A549 (cell line): ENCODE data around the gene TBCCD1. TPM values are rescaled to one million over a fixed set of nuclear protein-coding genes. Genes with fewer than 3 reads are reported as not detected.

Experiments used
- ATAC-seq, 2 experiments: fragments of 200-7000 bp in 1 of 2; fragments of >200 bp in 1 of 2; cut with Nextera tagmentation in 1 of 2; cut with Tn5 transposase in 1 of 2; 3 replicates each; pipeline versions ENCODE4 v1.8.0 to v1.9.1; 2018 to 2020; ENCODE audit warnings: mild to moderate bottlenecking in 1 of 2, moderate library complexity in 1 of 2
- CTCF ChIA-PET: fragments of 300-600 bp; sonication (Branson Sonifier 250); formaldehyde crosslinking; extraction: SDS; loops from one replicate; lab custom pipeline; 2021; ENCODE audit warnings: antibody characterized with exemption, inconsistent platforms; lab: Yijun Ruan, JAX
- POLR2A ChIA-PET: fragments of 350-600 bp; formaldehyde crosslinking; extraction: SDS; loops from one replicate; lab custom pipeline; 2021; ENCODE audit warnings: antibody characterized with exemption, inconsistent platforms; lab: Yijun Ruan, JAX
- DNase-seq, 2 experiments: peaks; one replicate each; pipeline versions ENCODE4 v3.0.0 to v3.0.0-alpha.2; 2011 to 2016; ENCODE audit warnings: low read depth in 1 of 2, low spot score in 1 of 2
- FAIRE-seq: peaks from 2 replicates; lab custom pipeline; 2011; peaks lifted over from hg19 to GRCh38; lab: Jason Lieb, UNC
- H3K27ac ChIP-seq, 2 experiments: fragments of >200 bp; sonication (Bioruptor Twin); formaldehyde crosslinking; 3 replicates each; pipeline ENCODE4 v1.5.1; 2016 to 2017
- H3K4me1 ChIP-seq: fragments of >200 bp; sonication (Bioruptor Twin); formaldehyde crosslinking; 3 replicates; pipeline ENCODE4 v1.6.1; 2016
- H3K4me2 ChIP-seq: fragments of >200 bp; sonication (Bioruptor Twin); formaldehyde crosslinking; 3 replicates; pipeline ENCODE4 v1.6.1; 2016
- H3K4me3 ChIP-seq: fragments of >200 bp; sonication (Bioruptor Twin); formaldehyde crosslinking; 3 replicates; pipeline ENCODE4 v1.5.1; 2016
- H3K9me3 ChIP-seq: fragments of >200 bp; sonication (Bioruptor Twin); formaldehyde crosslinking; 3 replicates; pipeline ENCODE4 v1.6.1; 2016
- EHF ChIP-seq: fragments of 250-450 bp; sonication (Bioruptor Pico); IDR thresholded peaks from 2 replicates; pipeline ENCODE4 v1.5.0; 2020; ENCODE audit warnings: mild to moderate bottlenecking
- FOXS1 ChIP-seq: fragments of 250-450 bp; sonication (Bioruptor Pico); IDR thresholded peaks from 2 replicates; pipeline ENCODE4 v1.5.0; 2020; ENCODE audit warnings: mild to moderate bottlenecking, moderate library complexity
- HOXB13 ChIP-seq: fragments of 250-450 bp; sonication (Bioruptor Pico); IDR thresholded peaks from 2 replicates; pipeline ENCODE4 v1.5.0; 2020; ENCODE audit warnings: low read depth, mild to moderate bottlenecking, moderate library complexity
- MAZ ChIP-seq: fragments of 150-350 bp; IDR thresholded peaks from 2 replicates; pipeline ENCODE4 v1.6.1; 2014; ENCODE audit warnings: antibody characterized with exemption, low read depth, low read length, borderline replicate concordance
- MYC ChIP-seq: IDR thresholded peaks from 2 replicates; pipeline ENCODE4 v1.6.1; 2012; ENCODE audit warnings: mild to moderate bottlenecking, inconsistent platforms, low read length, improper control_type of control experiment, borderline replicate concordance
- POLR2AphosphoS2 ChIP-seq: conservative IDR thresholded peaks from 2 replicates; pipeline ENCODE4 v1.6.1; 2012; ENCODE audit warnings: low read length, improper control_type of control experiment, inconsistent platforms
- RAD21 ChIP-seq, 2 experiments: fragments of >200 bp in 1 of 2; sonication (Bioruptor Twin) in 1 of 2; formaldehyde crosslinking in 1 of 2; IDR thresholded peaks in 1 of 2; conservative IDR thresholded peaks in 1 of 2; 2 replicates in 1 of 2; 3 replicates in 1 of 2; pipeline ENCODE4 v1.6.1; 2012 to 2018; ENCODE audit warnings: inconsistent platforms in 1 of 2
- RNF2 ChIP-seq: fragments of 200-600 bp; sonication (generic); IDR thresholded peaks from 2 replicates; pipeline ENCODE4 v1.6.1; 2016; ENCODE audit warnings: low read depth, mild to moderate bottlenecking, antibody characterized with exemption, moderate library complexity, borderline replicate concordance
- SMC3 ChIP-seq: fragments of >200 bp; sonication (Bioruptor Twin); formaldehyde crosslinking; IDR thresholded peaks from 3 replicates; pipeline ENCODE4 v1.6.1; 2018; ENCODE audit warnings: inconsistent platforms
- SREBF2 ChIP-seq: fragments of 450-650 bp; IDR thresholded peaks from 2 replicates; pipeline ENCODE4 v1.6.1; 2014; ENCODE audit warnings: mild to moderate bottlenecking, moderate library complexity
- WGBS: methylation state at CpG from one replicate; pipeline ENCODE4 v1.1.6; 2017; ENCODE audit errors: missing lambda C conversion rate; 5-methylcytosine and 5-hydroxymethylcytosine counted together
- polyA plus RNA-seq, 4 experiments: library from polyadenylated mRNA; depleted of rRNA in 3 of 4; stranded (reverse); fragments of >200 nt; fragmentation: RNase III in 1 of 4; extraction: RNeasy Plus Mini Kit Qiagen cat#74134 plus additional on column Dnase treatment in 1 of 4; gene quantifications; 2 replicates in 3 of 4; 3 replicates in 1 of 4; pipeline ENCODE4 v1.2.3, GENCODE V29; 2011 to 2017
- TF ChIP-seq, protein P1 (sequence below): fragments of 450-650 bp; IDR thresholded peaks from 2 replicates; pipeline ENCODE4 v1.6.1; 2014; ENCODE audit warnings: antibody characterized with exemption
- TF ChIP-seq, protein P2 (sequence below): IDR thresholded peaks from 2 replicates; pipeline ENCODE4 v1.6.1; 2012
- TF ChIP-seq, protein P3 (sequence below): fragments of >200 bp; sonication (Bioruptor Twin); formaldehyde crosslinking; IDR thresholded peaks from 2 replicates; pipeline ENCODE4 v1.6.1; 2016
- TF ChIP-seq, protein P4 (sequence below): fragments of 150-350 bp; IDR thresholded peaks from 2 replicates; pipeline ENCODE4 v1.6.1; 2014; ENCODE audit warnings: low read depth, mild to moderate bottlenecking, low read length
- TF ChIP-seq, protein P5 (sequence below): fragments of >200 bp; sonication (Bioruptor Twin); formaldehyde crosslinking; IDR thresholded peaks from 3 replicates; pipeline ENCODE4 v1.5.1; 2016

The TBCCD1 gene
- polyA plus RNA-seq, 2 of the 4 experiments (the other 2 are of a cell fraction): 5.8 to 11.4 TPM

DNA sequence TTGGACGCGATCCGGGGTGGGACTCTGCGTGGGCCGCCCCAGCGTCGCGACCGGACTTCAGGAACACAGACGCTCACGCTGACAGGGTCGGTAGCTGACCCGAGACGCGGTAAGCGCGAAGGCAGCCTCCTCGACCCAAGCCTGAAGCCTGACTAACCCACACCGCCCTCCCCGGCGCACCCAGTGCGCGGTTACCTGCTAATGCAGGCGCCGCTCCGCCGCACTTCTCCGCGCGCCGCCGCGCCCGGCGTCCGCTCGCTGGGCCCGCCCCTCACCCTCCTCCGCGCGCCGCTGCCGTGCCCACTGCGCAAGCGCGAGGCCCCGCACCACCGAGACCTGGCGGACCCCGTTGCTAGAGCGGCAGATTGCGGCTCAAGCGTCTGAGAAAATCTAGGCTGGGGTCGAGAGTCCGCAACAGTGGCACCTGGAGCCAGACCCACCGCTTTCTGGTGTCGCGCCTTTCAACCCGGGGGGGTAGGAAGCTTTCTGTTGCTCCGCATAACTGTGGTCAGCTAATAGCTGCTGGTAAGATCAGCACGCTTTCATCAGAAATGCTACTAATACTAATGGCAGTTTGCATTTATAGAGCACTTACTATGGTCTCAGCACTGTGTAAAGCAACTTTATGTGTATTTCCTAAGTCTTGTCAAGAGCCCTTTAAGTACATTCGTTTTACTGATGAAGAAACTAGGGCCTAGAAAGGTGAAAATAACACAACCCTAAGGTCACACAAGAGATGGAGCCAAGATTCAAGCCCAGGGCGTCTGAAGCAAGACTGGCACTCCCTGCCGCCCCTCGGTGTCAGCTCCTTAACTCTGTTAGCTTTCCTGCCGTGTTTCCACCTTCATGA, at the start of gene TBCCD1 (continued):
- no peak for TF ChIP-seq FOXS1
- TF ChIP-seq, protein P1, sequence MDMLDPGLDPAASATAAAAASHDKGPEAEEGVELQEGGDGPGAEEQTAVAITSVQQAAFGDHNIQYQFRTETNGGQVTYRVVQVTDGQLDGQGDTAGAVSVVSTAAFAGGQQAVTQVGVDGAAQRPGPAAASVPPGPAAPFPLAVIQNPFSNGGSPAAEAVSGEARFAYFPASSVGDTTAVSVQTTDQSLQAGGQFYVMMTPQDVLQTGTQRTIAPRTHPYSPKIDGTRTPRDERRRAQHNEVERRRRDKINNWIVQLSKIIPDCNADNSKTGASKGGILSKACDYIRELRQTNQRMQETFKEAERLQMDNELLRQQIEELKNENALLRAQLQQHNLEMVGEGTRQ: no peak

DNA sequence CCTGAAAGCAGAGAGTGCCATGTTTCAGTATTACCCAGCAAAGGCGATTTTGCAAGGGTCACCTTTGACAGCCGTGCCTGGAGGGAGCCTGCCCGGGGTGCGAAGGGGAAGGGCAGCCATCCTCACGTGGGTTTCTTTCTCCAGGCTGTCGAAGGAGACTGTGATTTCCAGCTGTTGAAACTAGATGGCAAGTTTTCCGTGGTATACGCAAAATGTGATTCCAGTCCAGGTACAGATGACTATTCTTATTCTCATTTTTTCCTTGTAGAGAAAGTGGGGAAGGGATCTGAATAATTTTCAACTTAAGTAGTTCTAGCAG, 49.1 kb upstream of the TBCCD1 start:
- no peak for FAIRE-seq
- POLR2A ChIA-PET: interaction anchor here (1.2 to 1.8 kb wide), 2 partner anchors 46 to 168 kb away, joined by 5 to 16 read pairs; partner anchors contain the start of genes DNAJB11 and EIF4A2
- no peak for TF ChIP-seq RNF2
- TF ChIP-seq MAZ: no peak
- no peak for TF ChIP-seq MYC
- TF ChIP-seq HOXB13 (CRISPR knock-in tag): no peak
- TF ChIP-seq SREBF2: no peak
- no peak for TF ChIP-seq POLR2AphosphoS2

DNA sequence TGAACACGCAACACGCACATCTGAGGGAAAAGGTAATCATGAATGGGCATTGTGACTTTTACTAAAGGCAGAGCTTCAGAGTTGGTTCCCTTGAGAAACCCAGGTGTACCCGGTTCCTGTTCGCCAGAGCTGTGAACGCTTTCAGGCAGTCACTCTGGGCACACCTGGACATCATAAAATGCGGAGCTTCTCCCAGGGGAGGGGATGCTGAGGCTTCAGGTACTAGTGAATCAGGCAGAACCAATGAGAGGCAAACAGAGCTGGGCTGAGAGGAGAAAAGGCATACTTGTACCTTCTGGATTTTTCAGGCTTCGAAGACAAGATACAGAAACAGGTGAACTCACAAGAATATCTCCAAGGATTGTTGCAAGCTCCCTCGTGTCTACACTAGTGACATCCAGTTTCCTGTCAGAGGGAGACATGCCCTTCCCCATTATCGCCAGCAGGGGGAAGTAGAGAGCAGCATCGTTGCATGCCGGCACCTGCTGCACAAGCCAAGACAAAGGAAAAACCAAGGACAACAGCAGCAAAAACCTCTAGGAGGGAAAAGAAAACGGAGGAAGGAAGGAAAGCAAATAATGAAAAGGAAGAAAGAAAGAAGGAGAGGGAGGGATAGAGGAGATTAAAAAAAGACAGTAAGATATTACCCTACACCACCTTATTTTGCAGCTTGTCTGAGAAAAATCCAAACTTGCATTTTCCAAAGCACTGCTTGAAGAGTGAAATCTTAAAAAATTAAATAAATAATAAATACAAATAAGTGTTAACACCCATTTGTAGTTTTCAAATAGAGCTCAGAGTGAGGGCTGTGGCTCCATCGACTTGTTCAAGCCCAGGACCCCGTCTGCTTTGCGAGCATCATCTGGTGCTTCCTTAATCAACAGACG, 47.7 kb upstream of the TBCCD1 start:
- Histone ChIP-seq H3K9me3 (no peaks in the 10 kb centered on the region), H3K4me1 (peaks cover 8% of the 10 kb centered on the region), H3K4me3 (no peak overlapping the region), H3K27ac (peak overlapping the region in 1 of 2 experiments; percentile 53; a peak in 2 of 6 replicates), H3K4me2 (no peak overlapping the region)
- ATAC-seq (peak; percentile 67 to 77; a peak in 4 of 6 replicates), DNase-seq (peak; percentile 71 to 76), FAIRE-seq (no peak)
- ChIA-PET POLR2A (interaction anchor here (0.6 kb wide), 2 partner anchors 168 to 169 kb away, joined by 3 read pairs; partner anchors contain the start of gene EIF4A2), CTCF (interaction anchor here (0.7 to 5.5 kb wide), 46 partner anchors 8 to 671 kb away, joined by 3 to 62 read pairs (median 4); partner anchors contain the start of genes DNAJB11, FETUB and TBCCD1)
- WGBS: 34% methylated on average over 14 of the region's 16 CpGs
- TF ChIP-seq EHF (CRISPR knock-in tag) (no peak), RAD21 (conservative IDR thresholded peaks at IDR 0.05 in 1 of 2, IDR thresholded peaks at IDR 0.05 in 1 of 2) (peak; percentile 55 to 70), SMC3 (peak; percentile 64)
- TF ChIP-seq, protein P2, sequence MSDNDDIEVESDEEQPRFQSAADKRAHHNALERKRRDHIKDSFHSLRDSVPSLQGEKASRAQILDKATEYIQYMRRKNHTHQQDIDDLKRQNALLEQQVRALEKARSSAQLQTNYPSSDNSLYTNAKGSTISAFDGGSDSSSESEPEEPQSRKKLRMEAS: peak; percentile 45; the same call in 1 of the 2 replicates
- TF ChIP-seq, protein P3, sequence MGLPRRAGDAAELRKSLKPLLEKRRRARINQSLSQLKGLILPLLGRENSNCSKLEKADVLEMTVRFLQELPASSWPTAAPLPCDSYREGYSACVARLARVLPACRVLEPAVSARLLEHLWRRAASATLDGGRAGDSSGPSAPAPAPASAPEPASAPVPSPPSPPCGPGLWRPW: no peak
- TF ChIP-seq, protein P4, sequence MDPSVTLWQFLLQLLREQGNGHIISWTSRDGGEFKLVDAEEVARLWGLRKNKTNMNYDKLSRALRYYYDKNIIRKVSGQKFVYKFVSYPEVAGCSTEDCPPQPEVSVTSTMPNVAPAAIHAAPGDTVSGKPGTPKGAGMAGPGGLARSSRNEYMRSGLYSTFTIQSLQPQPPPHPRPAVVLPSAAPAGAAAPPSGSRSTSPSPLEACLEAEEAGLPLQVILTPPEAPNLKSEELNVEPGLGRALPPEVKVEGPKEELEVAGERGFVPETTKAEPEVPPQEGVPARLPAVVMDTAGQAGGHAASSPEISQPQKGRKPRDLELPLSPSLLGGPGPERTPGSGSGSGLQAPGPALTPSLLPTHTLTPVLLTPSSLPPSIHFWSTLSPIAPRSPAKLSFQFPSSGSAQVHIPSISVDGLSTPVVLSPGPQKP: no peak
- TF ChIP-seq, protein P5, sequence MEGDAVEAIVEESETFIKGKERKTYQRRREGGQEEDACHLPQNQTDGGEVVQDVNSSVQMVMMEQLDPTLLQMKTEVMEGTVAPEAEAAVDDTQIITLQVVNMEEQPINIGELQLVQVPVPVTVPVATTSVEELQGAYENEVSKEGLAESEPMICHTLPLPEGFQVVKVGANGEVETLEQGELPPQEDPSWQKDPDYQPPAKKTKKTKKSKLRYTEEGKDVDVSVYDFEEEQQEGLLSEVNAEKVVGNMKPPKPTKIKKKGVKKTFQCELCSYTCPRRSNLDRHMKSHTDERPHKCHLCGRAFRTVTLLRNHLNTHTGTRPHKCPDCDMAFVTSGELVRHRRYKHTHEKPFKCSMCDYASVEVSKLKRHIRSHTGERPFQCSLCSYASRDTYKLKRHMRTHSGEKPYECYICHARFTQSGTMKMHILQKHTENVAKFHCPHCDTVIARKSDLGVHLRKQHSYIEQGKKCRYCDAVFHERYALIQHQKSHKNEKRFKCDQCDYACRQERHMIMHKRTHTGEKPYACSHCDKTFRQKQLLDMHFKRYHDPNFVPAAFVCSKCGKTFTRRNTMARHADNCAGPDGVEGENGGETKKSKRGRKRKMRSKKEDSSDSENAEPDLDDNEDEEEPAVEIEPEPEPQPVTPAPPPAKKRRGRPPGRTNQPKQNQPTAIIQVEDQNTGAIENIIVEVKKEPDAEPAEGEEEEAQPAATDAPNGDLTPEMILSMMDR: peak; percentile 71

More for the DNA sequence above, 49.1 kb upstream of the TBCCD1 start:
- Histone ChIP-seq H3K4me2 (peak overlapping the region; percentile 82; the same call in 1 of the 3 replicates), H3K4me1 (peaks cover 8% of the 10 kb centered on the region), H3K9me3 (no peaks in the 10 kb centered on the region), H3K27ac (peak overlapping the region in 1 of 2 experiments; percentile 71; a peak in 2 of 6 replicates), H3K4me3 (no peak overlapping the region)
- DNase-seq: no peak
- WGBS: 89% methylated on average over 8 of the region's 8 CpGs
- ATAC-seq: no peak
- CTCF ChIA-PET: interaction anchor here (0.9 to 5.5 kb wide), 33 partner anchors 8 to 702 kb away, joined by 3 to 62 read pairs (median 7); partner anchors contain the start of genes DNAJB11, EIF4A2, FETUB and TBCCD1
